Stomach (tissue), 9 donors: ENCODE results near the gene BHLHA15. TPM values are rescaled to one million over a fixed set of nuclear protein-coding genes. Genes with fewer than 3 reads are reported as not detected.

Source experiments
- DNase-seq, 2 donors: peaks; one replicate each; pipeline versions ENCODE4 v3.0.0 to v3.0.0-alpha.2; 2013 to 2019
- H3K27ac ChIP-seq, 5 donors: fragments of 200-600 bp in 4 of 5; sonication (generic) in 4 of 5; one replicate each; pipeline ENCODE4 v1.5.1; 2013 to 2019; ENCODE audit warnings: mild to moderate bottlenecking in 1 of 5, moderate library complexity in 1 of 5
- H3K27me3 ChIP-seq, 3 donors: fragments of 200-600 bp; sonication (generic); one replicate each; pipeline ENCODE4 v1.5.1; 2017 to 2019; ENCODE audit warnings: mixed run types in 1 of 3
- H3K36me3 ChIP-seq, 4 donors: fragments of 200-600 bp; sonication (generic); 1 replicate in 3 of 4; 2 replicates in 1 of 4; pipeline ENCODE4 v1.5.1; 2016 to 2019
- H3K4me1 ChIP-seq, 4 donors: fragments of 200-600 bp; sonication (generic); one replicate each; pipeline ENCODE4 v1.5.1; 2016 to 2019
- H3K4me3 ChIP-seq, 4 donors: fragments of 200-600 bp; sonication (generic) in 3 of 4; one replicate each; pipeline ENCODE4 v1.5.1; 2016 to 2019; ENCODE audit warnings: mild to moderate bottlenecking in 1 of 4
- H3K9me3 ChIP-seq, 4 donors: fragments of 200-600 bp; sonication (generic); one replicate each; pipeline ENCODE4 v1.5.1; 2016 to 2019
- CTCF ChIP-seq, 7 experiments: fragments of 450-650 bp in 4 of 7; fragments of 200-600 bp in 3 of 7; sonication (generic) in 3 of 7; IDR thresholded peaks; one replicate each; pipeline ENCODE4 v1.5.1; 2016 to 2019; ENCODE audit warnings: antibody characterized with exemption in 7 of 7, control low read depth in 2 of 7, mild to moderate bottlenecking in 1 of 7
- EP300 ChIP-seq: sonication (generic); formaldehyde crosslinking; IDR thresholded peaks from one replicate; pipeline ENCODE4 v1.6.1; 2017; ENCODE audit warnings: antibody characterized with exemption
- POLR2A ChIP-seq, 4 donors: fragments of 450-650 bp; IDR thresholded peaks; one replicate each; pipeline ENCODE4 v1.6.1; 2016; ENCODE audit warnings: antibody characterized with exemption in 4 of 4, control low read depth in 2 of 4, mild to moderate bottlenecking in 1 of 4, moderate library complexity in 1 of 4
- POLR2AphosphoS5 ChIP-seq, 3 donors: sonication (generic); formaldehyde crosslinking; IDR thresholded peaks; one replicate each; pipeline ENCODE4 v1.6.1; 2016; ENCODE audit warnings: antibody characterized with exemption in 3 of 3
- WGBS, 5 donors: extraction: QIAGEN DNeasy Blood & Tissue Kit in 3 of 5; methylation state at CpG; one replicate each; pipeline versions ENCODE4 v1.1.5 to v1.1.7; 2013 to 2018; 5-methylcytosine and 5-hydroxymethylcytosine counted together
- intact Hi-C: fragments of 100-400 bp; cut with DNase I; formaldehyde crosslinking; loops from one replicate; pipeline ENCODE4 v1.15.1; 2023; ENCODE audit warnings: low total_unique reads
- polyA plus RNA-seq, 3 donors: library from polyadenylated mRNA; stranded (reverse); fragments of 200-250 nt; gene quantifications; one replicate each; pipeline ENCODE4 v1.2.3, GENCODE V29; 2013
- total RNA-seq, 5 donors: library from RNA; depleted of rRNA; stranded (reverse); fragments of >200 nt; gene quantifications; one replicate each; pipeline versions ENCODE4 v1.1.0 to v1.2.3, GENCODE V29; 2014 to 2016
- donor health status: healthy with polysubstance abuse.
- donor health status: Bipolar disorder and iron deficiency.
- donor health status: healthy.

BHLHA15 gene
- total and polyA plus RNA-seq, 8 donors = 1.3 to 108 (median 11.3) TPM; not detected in 2

- 90 to 95% (median 92%) methylated on average over 17 of the region's 17 CpGs for WGBS, 5 donors
- Histone ChIP-seq H3K9me3 (no peaks in the 10 kb centered on the region), H3K4me1 (peaks cover 22 to 42% (median 33%) of the 10 kb centered on the region in 4 donors), H3K4me3 (no peak overlapping the region), H3K27ac (no peak overlapping the region), H3K36me3 (peaks cover 12 to 37% (median 36%) of the 10 kb centered on the region in 4 donors), H3K27me3 (peaks cover 0 to 22% (median 7%) of the 10 kb centered on the region in 3 donors)
- intact Hi-C loops = no loop called here
- TF ChIP-seq CTCF (IDR thresholded peaks at IDR 0.05) (no peak), POLR2AphosphoS5 (IDR thresholded peaks at IDR 0.05) (no peak), POLR2A (IDR thresholded peaks at IDR 0.05) (no peak), EP300 (no peak)
- no peak for DNase-seq
Observed at GRCh38 chr7:98209166-98209920, 1.9 kb upstream of the BHLHA15 start.

- peak in 1 of 2 donors; percentile 57 for DNase-seq
- 2 to 9% (median 3%) methylated on average over 22 to 47 of the region's 49 CpGs for WGBS, 5 donors
- peaks cover 0 to 22% (median 7%) of the 10 kb centered on the region in 3 donors for H3K27me3 ChIP-seq
- peaks cover 17 to 44% (median 31%) of the 10 kb centered on the region in 4 donors for H3K4me1 ChIP-seq
- H3K9me3 ChIP-seq = no peaks in the 10 kb centered on the region
- intact Hi-C loops = no loop called here
- H3K27ac ChIP-seq = peak overlapping the region; percentile 20 to 61 (median 56)
- H3K4me3 ChIP-seq = peak overlapping the region; percentile 47 to 55 (median 50)
- peaks cover 8 to 28% (median 25%) of the 10 kb centered on the region in 4 donors for H3K36me3 ChIP-seq
- TF ChIP-seq POLR2AphosphoS5 (IDR thresholded peaks at IDR 0.05) (no peak), POLR2A (IDR thresholded peaks at IDR 0.05) (no peak), CTCF (IDR thresholded peaks at IDR 0.05) (no peak), EP300 (no peak)
Observed at GRCh38 chr7:98210513-98211220, 572 bp upstream of the BHLHA15 start.

- peak overlapping the region; percentile 69 to 83 (median 78) for H3K27ac ChIP-seq
- peaks cover 0 to 22% (median 7%) of the 10 kb centered on the region in 3 donors for H3K27me3 ChIP-seq
- TF ChIP-seq CTCF (IDR thresholded peaks at IDR 0.05) (no peak), EP300 (no peak), POLR2A (IDR thresholded peaks at IDR 0.05) (no peak), POLR2AphosphoS5 (IDR thresholded peaks at IDR 0.05) (no peak)
- intact Hi-C loops = no loop called here
- WGBS, 5 donors = 61 to 79% (median 75%) methylated on average over 15 to 49 of the region's 49 CpGs
- H3K9me3 ChIP-seq = no peaks in the 10 kb centered on the region
- H3K4me1 ChIP-seq = peaks cover 17 to 47% (median 32%) of the 10 kb centered on the region in 4 donors
- peaks cover 5 to 28% (median 25%) of the 10 kb centered on the region in 4 donors for H3K36me3 ChIP-seq
- no peak for DNase-seq
- peak overlapping the region; percentile 47 to 55 (median 50) for H3K4me3 ChIP-seq
Observed at GRCh38 chr7:98211676-98212531, 665 bp downstream of the BHLHA15 start.
